SU-DHL-6 (cell line): ENCODE results near the gene BICD1.
A peak's percentile ranks its signal among the peaks of the same experiment; 100 is the strongest.

Experiments
- H2AFZ ChIP-seq: fragments of 200-600 bp; sonication (generic); 2 replicates; pipeline ENCODE4 v1.6.1; 2014; ENCODE audit warnings: low read depth, mild to moderate bottlenecking, moderate library complexity, mixed read lengths, antibody characterized with exemption, low read length; ENCODE audit not compliant: severe bottlenecking
- H3F3A ChIP-seq: fragments of 200-600 bp; shearing (Covaris generic); 2 replicates; pipeline ENCODE4 v1.6.0; 2016; ENCODE audit warnings: antibody characterized with exemption, mild to moderate bottlenecking; ENCODE audit not compliant: insufficient read depth
- H3K27ac ChIP-seq: fragments of 200-600 bp; sonication (generic); 2 replicates; pipeline ENCODE4 v1.5.1; 2016; ENCODE audit warnings: low read depth, mild to moderate bottlenecking, low read length, moderate library complexity, mixed read lengths
- H3K27me3 ChIP-seq: fragments of 200-600 bp; sonication (generic), shearing (Covaris generic); 2 replicates; pipeline ENCODE4 v1.6.0; 2014; ENCODE audit warnings: mild to moderate bottlenecking, low read length
- H3K36me3 ChIP-seq: fragments of 200-600 bp; sonication (generic); 2 replicates; pipeline ENCODE4 v1.6.1; 2014; ENCODE audit warnings: mild to moderate bottlenecking, low read length, mixed read lengths
- H3K4me2 ChIP-seq: fragments of 300-600, 200-600 bp; shearing (Covaris generic), sonication (generic); 2 replicates; pipeline ENCODE4 v1.6.0; 2014; ENCODE audit warnings: low read length, low read depth, mild to moderate bottlenecking; ENCODE audit not compliant: poor library complexity, severe bottlenecking
- H3K4me3 ChIP-seq: fragments of 200-600 bp; sonication (generic); 2 replicates; pipeline ENCODE4 v1.5.1; 2014; ENCODE audit warnings: antibody characterized with exemption, low read length, mild to moderate bottlenecking, mixed read lengths; ENCODE audit not compliant: insufficient read depth, poor library complexity, severe bottlenecking
- H3K79me2 ChIP-seq: fragments of 200-600 bp; sonication (generic); 2 replicates; pipeline ENCODE4 v1.6.1; 2014; ENCODE audit warnings: mild to moderate bottlenecking, low read length, moderate library complexity; ENCODE audit not compliant: insufficient read depth
- H3K9ac ChIP-seq: fragments of 200-600 bp; sonication (generic); 2 replicates; pipeline ENCODE4 v1.7.0; 2014; ENCODE audit warnings: mild to moderate bottlenecking, low read length
- H3K9me2 ChIP-seq: fragments of 200-600 bp; sonication (generic); replicated peaks from 2 replicates; pipeline ENCODE4 v1.6.1; 2014; ENCODE audit warnings: low read length; ENCODE audit not compliant: insufficient read depth
- H3K9me3 ChIP-seq: fragments of 200-600 bp; sonication (generic); 2 replicates; pipeline ENCODE4 v1.6.1; 2014; ENCODE audit warnings: low read length, mixed read lengths; ENCODE audit not compliant: insufficient read depth
- H4K20me1 ChIP-seq: fragments of 200-600 bp; sonication (generic); 2 replicates; pipeline ENCODE4 v1.6.1; 2014; ENCODE audit warnings: low read depth, mild to moderate bottlenecking, antibody characterized with exemption, low read length, moderate library complexity, mixed read lengths
- EZH2phosphoT487 ChIP-seq: fragments of 200-600 bp; sonication (generic), shearing (Covaris generic); conservative IDR thresholded peaks from 2 replicates; pipeline ENCODE4 v1.6.1; 2018; ENCODE audit warnings: mild to moderate bottlenecking, antibody characterized with exemption, low read length, moderate library complexity, mixed read lengths
- TF ChIP-seq, protein P1 (sequence below): fragments of 200-600 bp; sonication (generic); IDR thresholded peaks from one replicate; pipeline ENCODE4 v1.5.1; 2017; ENCODE audit warnings: antibody characterized with exemption, mild to moderate bottlenecking, low read length, moderate library complexity; ENCODE audit not compliant: insufficient read depth, poor library complexity, severe bottlenecking

BICD1 gene

GRCh38 chr12:32104572-32105355 lies 1.9 kb upstream of the BICD1 start:
- peaks cover 29% of the 10 kb centered on the region for H3K79me2 ChIP-seq

GRCh38 chr12:32105986-32106516 lies 596 bp upstream of the BICD1 start:
- H3K79me2 ChIP-seq, result peaks cover 39% of the 10 kb centered on the region
- peak overlapping the region; percentile 86 for H2AFZ ChIP-seq
- no peaks in the 10 kb centered on the region; the same call in 1 of the 2 replicates for H4K20me1 ChIP-seq
- H3F3A ChIP-seq, result peaks cover 20% of the 10 kb centered on the region
- H3K9me3 ChIP-seq, result no peaks in the 10 kb centered on the region
- peak overlapping the region; percentile 74; the same call in 1 of the 2 replicates for H3K27ac ChIP-seq
- no peaks in the 10 kb centered on the region for H3K9me2 ChIP-seq
- peak overlapping the region; percentile 97 for H3K9ac ChIP-seq
- H3K27me3 ChIP-seq, result no peaks in the 10 kb centered on the region
- peak overlapping the region; percentile 97 for H3K4me3 ChIP-seq
- peak overlapping the region; percentile 90 for H3K4me2 ChIP-seq
- TF ChIP-seq EZH2phosphoT487, result no peak
- TF ChIP-seq, protein P1, sequence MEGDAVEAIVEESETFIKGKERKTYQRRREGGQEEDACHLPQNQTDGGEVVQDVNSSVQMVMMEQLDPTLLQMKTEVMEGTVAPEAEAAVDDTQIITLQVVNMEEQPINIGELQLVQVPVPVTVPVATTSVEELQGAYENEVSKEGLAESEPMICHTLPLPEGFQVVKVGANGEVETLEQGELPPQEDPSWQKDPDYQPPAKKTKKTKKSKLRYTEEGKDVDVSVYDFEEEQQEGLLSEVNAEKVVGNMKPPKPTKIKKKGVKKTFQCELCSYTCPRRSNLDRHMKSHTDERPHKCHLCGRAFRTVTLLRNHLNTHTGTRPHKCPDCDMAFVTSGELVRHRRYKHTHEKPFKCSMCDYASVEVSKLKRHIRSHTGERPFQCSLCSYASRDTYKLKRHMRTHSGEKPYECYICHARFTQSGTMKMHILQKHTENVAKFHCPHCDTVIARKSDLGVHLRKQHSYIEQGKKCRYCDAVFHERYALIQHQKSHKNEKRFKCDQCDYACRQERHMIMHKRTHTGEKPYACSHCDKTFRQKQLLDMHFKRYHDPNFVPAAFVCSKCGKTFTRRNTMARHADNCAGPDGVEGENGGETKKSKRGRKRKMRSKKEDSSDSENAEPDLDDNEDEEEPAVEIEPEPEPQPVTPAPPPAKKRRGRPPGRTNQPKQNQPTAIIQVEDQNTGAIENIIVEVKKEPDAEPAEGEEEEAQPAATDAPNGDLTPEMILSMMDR, result no peak
- H3K36me3 ChIP-seq, result no peaks in the 10 kb centered on the region

More at GRCh38 chr12:32104572-32105355, 1.9 kb upstream of the BICD1 start:
- Histone ChIP-seq H3K9ac (no peak overlapping the region), H3K4me2 (no peak overlapping the region), H3K9me2 (no peaks in the 10 kb centered on the region), H3K4me3 (no peak overlapping the region), H3F3A (peaks cover 18% of the 10 kb centered on the region), H3K27me3 (no peaks in the 10 kb centered on the region), H3K36me3 (no peaks in the 10 kb centered on the region), H3K27ac (no peak overlapping the region), H4K20me1 (no peaks in the 10 kb centered on the region; the same call in 1 of the 2 replicates), H3K9me3 (no peaks in the 10 kb centered on the region), H2AFZ (no peak overlapping the region)
- TF ChIP-seq, protein P1, result no peak
- TF ChIP-seq EZH2phosphoT487, result no peak

- Histone ChIP-seq H3K79me2 (peaks cover 51% of the 10 kb centered on the region), H3K9me3 (no peaks in the 10 kb centered on the region), H3K27me3 (no peaks in the 10 kb centered on the region), H3K9ac (peak overlapping the region; percentile 97), H3K4me2 (peak overlapping the region; percentile 90), H3K4me3 (peak overlapping the region; percentile 97), H3K9me2 (no peaks in the 10 kb centered on the region), H4K20me1 (no peaks in the 10 kb centered on the region; the same call in 1 of the 2 replicates), H3F3A (peaks cover 22% of the 10 kb centered on the region), H2AFZ (peak overlapping the region; percentile 86), H3K27ac (peak overlapping the region; percentile 74), H3K36me3 (no peaks in the 10 kb centered on the region)
- no peak for TF ChIP-seq EZH2phosphoT487
- TF ChIP-seq, protein P1, result no peak
These were observed 966 bp downstream of the BICD1 start for GRCh38 chr12:32107359-32108267.
